Measurements from ENCODE around the gene DKK3.

DNA sequence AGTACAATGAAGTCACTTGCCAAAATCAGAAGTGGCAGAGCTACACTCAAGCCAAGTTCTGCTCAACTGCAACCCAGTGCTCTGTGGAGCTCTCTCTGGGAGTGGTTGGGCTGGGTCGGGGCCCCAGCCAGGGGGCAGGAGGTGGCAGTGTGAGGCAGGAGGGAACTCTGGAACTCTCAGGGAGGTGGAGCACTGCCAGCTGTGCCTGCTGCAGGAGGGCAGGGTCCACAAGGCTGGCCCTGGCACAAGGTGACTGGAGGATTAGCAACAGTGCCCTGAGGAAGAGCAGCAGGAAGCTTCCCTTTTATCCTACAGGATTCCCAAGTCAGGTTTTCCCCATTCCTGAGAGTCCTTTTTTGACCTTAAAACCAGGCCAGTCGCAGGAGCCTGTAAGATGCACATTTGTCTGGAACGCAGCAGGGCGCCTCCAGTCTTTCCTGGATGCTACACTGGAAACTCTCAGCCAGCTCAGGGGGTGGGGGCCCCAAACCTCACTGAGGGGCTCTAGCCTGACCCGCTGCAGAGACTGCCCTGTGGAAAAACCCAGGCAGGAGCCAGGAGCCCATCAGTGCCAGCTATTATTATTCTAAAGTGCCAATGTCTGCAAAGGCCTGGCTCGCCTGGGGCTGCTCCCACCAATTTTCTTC, 31.8 kb downstream of the DKK3 start:
- TF ChIP-seq POLR2AphosphoS5 (IDR thresholded peaks at IDR 0.05) (peak in 1 of 3 donors; percentile 6), CTCF (IDR thresholded peaks at IDR 0.05) (no peak), EP300 (IDR thresholded peaks at IDR 0.05) (no peak), POLR2A (IDR thresholded peaks at IDR 0.05) (no peak)
